GM18511 (cell line): ENCODE results near the gene NFATC2.
A peak's percentile ranks its signal among the peaks of the same experiment; 100 is the strongest.

ENCODE experiments used
- ATAC-seq: cut with Tn5 transposase; IDR thresholded peaks from one replicate; pipeline ENCODE4 v1.9.1; 2021; ENCODE audit warnings: mild to moderate bottlenecking, moderate library complexity; ENCODE audit not compliant: unreplicated experiment

The NFATC2 gene

DNA sequence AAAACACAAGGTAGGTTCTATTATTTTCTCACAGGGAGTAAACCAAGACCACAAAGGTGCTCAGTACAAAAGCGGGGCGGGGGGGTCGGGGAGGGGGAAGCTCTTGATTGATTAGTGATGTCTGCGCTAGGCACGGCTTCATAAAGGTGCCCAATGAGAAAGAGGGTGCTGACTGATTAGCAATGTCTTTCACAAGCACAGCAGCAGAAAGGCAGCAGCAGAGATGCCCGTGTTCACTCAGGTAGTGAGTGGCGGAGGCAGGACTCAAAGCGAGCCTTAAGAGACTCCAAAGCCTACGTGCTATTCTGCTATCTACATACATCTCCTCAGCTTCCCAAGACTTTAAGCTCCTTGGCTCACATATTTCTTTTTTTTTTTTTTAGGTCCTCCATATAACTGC is 20.3 kb downstream of the NFATC2 start:
- no peak for ATAC-seq

DNA sequence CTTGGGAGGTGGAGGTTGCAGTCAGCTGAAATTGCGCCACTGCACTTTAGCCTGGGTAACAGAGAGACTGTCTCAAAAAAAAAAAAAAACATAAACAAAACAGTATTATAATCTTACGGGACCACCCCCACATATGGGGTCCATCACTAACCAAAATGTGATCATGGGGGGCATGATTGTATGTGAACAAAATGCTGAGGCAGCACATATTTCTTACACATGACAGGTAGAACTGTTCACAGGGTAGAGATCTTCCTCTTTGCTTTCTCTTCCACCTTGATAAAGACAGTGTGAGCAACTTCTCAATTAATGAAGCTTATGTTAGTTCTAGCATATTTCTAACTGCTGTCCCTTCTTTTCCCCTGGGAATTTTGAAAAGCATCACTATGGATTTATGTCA is 24.7 kb downstream of the NFATC2 start:
- no peak for ATAC-seq

DNA sequence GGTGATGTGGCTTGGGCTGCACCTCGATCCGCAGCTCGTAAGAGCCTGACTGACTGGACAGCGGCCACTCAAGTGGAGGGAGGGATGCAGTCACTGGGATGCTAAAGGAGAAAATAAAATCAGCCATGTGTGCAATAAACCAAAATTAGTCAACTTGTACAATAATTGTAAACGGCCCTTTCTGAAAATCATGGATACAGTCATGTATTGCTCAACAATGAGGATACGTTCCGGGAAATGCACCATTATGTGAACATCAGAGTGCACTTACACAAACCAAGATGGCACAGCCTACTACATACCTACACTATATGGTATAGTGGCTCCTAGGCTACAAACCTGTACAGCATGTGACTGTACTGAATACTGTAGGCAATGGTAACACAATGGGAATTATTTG is 25.7 kb downstream of the NFATC2 start:
- no peak for ATAC-seq

DNA sequence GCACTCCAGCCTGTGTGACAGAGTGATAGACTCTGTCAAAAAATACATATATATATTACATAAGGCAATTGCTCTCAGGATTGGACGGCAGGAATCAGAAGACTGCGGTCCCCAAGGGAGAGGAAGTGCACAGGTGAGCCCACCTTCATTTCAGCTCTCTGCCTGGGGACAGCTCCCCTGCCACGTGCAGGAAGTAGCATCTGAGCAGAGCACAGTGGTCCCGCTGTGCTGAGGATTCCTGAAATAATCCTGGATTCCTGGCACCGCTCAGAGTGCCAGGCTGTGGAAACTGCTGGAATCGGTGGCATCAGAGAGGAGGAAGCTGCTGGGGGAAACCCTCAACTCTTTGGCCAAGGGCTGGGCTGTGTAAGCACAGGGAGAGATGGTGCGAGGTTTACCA is 27.7 kb downstream of the NFATC2 start:
- ATAC-seq: no peak

DNA sequence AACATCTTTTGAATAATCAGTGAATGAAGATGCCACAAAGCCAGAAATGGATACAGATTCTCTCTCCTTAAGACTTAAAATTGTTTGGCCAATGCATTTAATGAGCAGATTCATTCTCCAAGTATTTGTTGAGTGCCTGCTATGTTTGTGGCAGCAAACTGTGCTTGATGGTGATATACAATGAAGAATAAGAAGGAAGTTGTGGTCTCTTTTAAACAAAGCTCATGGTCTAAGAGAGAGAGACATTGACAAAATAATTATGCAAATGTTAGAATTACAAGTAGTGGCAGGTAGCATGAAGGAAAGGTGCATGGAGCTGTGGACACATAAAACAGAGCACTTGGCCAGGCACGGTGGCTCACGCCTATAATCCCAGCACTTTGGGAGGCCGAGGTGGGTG is 28.3 kb downstream of the NFATC2 start:
- ATAC-seq: no peak

DNA sequence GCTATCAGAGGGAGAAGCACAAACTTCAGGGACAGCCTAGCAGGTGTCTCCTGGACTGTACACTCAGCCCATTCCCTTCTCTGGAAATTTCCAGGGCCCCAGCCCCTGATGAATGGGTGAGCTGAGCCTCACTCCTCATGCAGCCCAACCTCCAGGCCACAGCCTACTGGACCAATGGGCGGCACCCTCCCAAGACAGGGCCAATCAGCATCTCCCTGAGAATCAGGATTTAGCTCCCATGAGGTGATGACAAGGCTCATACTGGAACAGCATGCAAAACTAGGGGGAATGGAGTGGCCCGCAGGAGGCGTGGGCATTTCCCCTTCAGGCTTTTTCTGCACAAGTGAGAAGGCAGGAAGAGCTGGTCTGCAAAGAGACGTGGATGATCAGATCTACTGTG is 29.0 kb downstream of the NFATC2 start:
- no peak for ATAC-seq

DNA sequence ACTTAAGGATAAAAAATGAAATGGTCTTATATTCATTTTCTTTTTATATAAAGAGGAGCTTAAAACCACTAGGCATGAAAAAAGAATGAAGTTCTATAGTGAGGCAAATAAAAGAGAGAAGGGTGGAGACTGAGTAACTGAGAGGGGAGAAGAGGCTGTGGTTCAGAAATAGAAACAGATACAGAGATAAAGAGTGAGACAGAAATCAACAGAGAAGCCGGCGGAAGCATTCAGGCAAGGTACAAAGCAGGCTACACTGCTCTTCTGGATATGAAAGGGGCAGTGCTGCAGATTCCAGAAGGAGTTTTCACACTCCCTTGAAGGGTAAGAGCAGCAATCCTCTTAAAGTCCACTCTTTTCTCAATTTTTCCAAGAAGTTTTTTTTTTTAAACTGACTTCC is 29.9 kb downstream of the NFATC2 start:
- ATAC-seq: peak; percentile 68

DNA sequence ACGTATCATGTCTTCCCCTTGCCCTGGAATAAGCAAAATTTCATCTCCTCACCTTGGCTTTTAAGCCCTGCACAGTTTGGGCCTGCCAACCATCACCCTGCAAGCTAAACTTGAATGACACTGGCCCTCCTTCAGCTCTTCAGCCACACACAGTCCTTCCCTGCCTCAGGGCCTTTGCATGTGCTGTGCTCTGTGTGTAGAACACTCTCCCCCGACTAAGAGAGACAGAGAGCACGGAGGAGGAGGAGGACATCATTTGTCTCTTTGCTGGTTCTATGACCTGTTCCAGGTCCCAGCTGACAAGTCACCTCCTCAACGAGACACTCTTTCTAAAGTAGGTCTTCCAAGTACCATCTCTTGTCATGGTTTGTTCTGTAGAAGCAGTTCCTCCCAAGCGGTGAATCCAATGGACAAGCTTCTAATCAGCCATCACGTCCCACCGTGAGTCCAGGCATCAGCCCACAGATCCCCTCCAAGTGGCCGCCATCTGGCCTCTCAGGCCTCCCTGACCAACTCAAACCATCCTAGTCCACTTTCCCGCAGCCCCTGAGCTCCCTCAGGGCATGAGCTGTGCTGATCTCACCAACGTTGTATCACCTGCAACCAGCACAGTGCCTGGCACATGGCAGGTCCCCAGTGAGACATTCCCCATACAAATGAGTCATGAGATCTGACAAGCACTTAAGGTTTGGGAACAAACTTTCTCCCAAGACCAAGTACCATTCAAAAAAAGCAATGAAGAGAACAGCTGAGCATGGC is 30.5 kb downstream of the NFATC2 start:
- no peak for ATAC-seq

DNA sequence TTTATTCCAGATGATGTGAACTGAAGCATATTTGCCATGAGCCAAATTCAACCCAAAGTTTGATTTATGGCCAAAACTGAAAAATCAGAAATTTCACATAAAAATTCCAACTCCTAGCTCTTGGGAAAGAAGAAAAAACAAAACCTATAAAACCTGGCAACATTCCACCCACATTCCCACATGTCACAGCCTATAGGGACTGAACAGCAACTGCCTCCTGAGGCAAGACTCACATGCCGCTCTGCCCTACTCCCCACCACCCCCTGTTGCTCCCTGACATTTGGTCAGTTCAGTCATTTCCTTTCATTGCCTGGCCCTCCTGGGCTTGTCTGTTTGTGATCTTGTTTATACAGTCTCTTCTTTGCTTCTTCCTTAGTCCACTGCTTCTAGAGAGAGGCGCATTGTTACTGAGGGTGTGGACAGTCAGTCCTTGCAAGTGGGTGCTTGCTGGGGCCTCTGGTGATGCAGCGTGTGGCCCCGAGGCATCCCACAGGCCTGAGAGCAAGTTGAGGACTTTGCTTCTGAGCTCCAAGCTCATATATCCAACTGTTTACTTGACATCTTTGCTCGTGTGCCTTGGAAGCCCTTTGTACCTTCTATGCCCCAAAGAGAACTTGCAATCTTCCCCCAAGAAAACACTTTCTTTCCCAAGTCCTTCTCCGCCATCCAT is 31.4 kb downstream of the NFATC2 start:
- ATAC-seq: no peak

DNA sequence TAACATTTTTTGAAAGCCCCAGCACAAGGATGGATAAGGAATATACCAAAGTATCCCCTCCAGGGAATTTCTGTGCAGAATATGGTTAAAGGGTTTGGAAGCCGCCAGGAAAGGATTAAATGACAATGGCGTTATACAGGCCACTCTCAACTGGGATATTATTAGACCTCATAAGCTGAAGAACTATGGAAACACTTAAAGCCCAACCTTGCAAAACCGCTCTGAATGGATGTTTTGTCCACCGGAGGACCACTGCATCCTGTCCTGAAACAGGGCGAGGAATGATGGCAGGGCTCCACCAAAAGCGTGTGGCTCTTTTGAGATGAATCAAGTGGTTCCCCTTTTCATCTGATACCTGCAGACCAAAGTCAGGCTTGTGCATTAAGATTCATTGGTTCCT is 32.4 kb downstream of the NFATC2 start:
- ATAC-seq: no peak

DNA sequence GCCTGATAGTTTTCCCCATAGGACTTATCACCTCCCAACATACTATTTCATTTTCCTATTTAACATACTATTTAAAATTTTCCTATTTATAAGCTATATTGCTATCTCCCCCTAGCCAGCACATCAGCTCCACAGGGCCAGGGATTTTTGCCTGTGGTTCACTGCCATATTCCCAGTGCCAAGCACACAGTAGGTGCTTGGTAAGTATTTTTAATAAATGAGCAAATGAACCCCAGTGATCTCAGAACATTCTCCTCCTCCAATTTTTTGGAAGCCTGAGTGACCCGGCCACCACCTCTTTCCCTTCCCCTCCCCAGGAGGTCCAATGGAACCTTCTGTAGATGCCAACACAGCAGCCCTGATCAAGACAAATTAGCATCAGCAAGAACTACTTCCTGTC is 33.3 kb downstream of the NFATC2 start:
- ATAC-seq: no peak

DNA sequence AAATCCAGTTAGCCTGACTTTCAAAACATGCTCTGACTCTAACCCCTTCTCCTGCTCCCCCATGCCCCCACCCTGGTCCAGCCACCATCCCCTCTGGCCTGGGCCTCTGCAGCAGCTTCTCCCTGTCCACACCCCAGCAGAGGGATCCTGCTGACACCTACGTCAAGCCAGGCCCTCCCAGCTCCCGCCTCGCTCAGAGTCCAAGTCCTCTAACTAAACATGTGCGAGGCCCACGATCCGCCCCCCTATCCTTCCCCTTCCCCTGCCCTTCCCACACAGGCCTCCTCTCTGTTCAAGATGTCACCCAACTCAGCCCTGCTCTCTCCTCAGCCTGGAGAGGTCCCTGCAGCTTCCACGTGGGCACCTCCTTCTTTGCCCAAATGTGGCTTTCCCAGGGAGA is 33.7 kb downstream of the NFATC2 start:
- ATAC-seq: no peak

DNA sequence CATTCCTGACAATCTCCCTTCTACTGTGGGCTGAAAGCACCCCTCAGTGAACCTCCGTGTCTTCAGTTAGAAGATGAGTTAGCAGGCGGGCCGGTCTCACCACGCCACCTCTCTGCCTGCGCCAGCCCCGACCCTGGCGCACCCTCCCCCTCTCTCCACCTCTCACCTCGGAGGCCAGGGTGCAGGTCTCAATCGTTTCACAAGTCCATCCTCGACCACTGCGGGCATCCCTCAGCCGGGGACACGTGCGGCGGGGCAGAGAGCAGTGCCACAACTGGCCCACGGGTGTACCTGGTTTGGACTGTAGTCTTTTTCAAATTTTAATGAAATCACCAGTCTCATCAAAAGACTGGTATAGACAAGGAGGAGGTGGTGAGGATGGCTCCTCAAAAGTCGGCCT is 34.4 kb downstream of the NFATC2 start:
- no peak for ATAC-seq

DNA sequence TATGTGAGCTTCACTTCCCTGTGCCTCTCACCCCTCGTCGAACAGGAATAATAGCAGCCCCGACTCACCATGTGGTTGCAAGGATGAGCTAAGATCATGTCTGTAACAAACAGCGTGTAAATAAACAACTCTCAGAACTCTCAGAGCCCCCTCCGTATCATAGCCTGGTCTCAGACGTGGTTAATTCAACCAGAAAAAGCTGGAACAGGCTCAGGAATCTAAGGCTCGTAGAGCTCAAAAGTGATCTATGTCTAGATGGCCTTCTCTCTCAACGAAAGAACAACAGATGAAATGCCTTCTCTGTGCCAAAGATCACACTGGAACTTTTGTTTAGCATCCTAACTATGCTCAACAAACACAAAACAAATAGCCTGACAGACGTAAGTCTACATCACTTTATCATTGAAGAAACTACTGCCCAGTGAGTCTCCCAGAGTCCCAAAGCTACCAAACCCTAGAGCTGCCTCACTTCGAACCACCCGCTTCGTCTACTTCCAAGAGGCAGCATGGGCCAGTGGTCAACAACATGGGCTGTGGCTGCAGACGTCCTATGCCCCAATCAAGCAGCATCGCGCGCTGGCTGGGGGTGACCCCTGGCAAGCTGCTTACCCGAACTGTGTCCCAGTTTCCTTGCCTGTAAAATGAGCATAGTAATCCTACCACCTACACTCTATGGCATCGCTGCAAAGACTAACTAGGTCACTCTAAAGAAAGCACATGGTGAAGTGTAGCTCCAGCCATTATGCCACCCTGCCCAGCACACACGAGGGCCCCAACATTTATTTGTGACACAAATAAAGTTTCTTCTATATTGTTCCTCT is 35.1 kb downstream of the NFATC2 start:
- no peak for ATAC-seq

DNA sequence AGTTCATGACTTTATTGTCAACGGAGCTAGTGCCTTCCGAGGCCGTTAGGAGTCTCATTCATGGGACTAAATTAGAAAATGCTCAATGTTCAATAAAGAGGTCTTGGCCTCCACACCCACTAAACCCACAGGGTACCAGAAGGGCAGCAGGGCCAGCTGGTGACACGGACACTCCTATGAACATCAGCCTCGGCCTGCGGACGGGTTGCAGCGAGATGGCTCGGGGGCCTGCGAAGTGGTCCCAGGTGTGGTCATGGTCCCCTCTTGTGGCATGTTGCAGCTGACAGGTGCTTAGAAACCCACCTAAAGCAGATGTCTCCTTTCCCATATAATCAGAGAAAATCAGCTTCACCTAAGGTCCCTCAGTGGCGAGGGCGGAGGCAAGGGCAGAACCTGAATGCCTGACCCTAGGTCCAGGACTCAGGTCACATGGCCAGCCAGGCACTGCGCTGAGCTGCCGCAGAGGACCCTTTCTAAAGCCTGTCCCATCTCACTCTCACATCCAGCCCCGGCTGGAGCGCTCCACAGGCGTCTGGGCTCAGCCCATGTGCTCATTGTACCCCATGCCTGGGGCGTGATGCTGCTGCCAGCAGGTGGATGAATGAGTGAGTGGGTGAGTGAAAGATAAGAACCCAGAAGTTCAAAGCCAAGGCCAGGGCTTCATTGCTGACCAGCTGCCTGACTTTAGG is 35.8 kb downstream of the NFATC2 start:
- no peak for ATAC-seq

DNA sequence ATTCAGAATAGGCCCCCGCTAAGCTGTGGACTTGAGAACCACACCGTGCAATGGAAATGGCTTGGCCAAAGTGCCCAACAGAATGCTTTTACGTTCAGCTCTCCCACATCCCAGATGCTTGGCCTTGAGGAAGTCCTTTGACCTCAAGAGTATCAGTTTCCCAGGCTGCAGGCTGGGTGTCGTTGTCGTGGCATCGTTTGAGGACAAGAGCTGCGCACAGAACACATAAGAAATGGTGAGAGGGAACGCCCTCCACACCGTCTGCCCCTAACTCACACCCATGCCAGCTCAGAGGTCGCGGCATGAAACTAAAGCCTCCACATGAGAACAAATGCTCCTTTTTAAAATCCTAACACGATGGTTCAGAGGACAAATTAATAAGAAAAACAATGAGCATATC is 37.0 kb downstream of the NFATC2 start:
- ATAC-seq: no peak

DNA sequence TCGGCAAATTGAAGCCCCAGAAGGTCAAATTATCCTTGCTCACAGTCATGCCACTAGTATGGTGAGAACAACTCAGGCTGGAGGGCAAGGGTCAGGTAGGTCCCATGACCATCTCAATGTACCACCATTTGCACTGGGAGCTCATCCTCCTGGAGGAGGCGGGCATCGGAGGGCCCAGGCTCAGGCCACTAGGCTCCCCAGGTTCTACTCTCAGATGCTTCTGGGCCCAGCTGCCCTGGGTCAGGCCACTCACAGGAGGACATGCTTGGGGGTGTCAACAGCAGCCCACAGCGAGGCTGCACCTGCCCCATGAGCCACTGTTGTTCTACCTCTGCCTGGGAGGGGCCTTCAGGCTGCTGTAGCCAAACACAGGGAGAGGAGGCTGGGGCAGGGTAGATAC is 39.1 kb downstream of the NFATC2 start:
- ATAC-seq: no peak

DNA sequence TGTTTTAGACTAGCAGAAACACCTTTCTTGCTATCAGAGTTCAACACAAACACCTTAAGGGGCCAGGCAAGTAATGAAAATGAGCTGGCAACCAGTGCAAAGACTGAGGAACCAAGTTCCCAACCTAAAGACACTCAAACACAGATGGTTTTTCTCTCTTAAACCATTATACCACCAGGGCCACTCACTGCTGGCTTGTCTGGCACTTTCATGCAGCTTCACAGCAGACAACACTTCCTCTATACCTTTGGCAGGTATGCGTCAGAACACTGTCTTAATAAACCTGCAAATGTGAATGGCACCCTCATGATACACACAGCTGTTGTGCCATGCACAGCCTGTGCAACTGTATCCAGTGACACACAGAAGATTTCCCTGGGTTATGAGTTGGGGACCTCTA is 41.6 kb downstream of the NFATC2 start:
- ATAC-seq: no peak

DNA sequence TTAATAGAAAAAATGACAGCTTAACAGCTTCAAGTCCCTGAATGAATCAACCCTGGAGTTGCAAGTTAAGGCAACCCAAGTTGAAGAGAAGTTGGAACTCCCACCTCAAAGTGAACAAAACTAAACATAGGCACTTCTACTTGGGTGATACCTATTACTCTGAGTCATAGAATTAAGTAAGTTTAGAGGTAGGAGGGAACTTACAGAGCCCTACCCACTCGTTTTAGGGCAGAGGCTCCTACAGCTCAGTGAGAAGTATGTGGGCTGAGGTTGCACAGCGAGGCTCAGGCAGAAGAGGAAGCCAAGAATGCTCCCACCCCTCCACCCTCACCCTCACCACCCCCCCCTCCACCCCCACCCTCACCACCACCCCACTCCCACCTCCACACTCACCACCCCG is 42.2 kb downstream of the NFATC2 start:
- peak; percentile 75 for ATAC-seq

DNA sequence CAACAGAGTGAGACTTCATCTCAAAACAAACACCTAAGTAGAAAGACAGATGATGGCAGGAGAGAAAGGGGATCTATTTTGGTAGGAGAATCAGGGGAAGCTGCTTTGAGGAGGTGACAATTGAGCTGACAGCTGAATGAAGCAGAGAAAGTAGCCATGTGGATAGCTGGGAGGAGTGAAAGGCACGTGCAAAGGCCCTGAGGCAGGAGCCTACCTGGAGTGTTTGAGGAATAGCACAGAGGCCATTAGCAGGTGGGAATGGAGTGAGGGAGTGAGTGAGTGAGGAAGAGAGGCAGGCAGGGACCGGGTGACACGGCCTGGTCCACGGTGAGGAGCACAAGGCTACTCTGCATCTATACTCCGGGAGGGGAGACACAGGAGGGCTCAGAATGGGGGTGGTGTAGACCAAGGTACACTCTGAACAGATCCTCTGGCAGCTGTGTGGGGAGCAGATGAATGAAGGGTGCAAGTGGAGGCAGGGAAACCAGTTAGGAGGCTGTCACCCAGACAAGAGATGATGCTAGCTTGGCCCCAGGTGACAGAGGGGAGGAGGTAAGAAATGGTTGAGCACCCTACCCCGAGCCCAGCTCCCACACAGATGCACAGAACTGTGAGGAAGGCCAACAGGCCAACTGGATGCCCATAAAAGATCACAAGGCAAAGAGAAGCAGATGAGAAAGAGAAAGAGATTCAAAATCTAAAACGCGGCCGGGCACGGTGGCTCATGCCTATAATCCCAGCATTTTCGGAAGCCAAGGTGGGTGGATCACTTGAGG is 43.6 kb downstream of the NFATC2 start:
- ATAC-seq: no peak
